Fibroblast of lung (primary cell): ENCODE results near the gene MINK1.

Experiments used
- CTCF ChIP-seq, 2 donors: IDR thresholded peaks in 1 of 2; conservative IDR thresholded peaks in 1 of 2; 1 replicate in 1 of 2; 2 replicates in 1 of 2; pipeline ENCODE4 v1.5.1; 2011 to 2012; ENCODE audit warnings: low read length in 2 of 2, control low read depth in 1 of 2, inconsistent platforms in 1 of 2, low read depth in 1 of 2, mild to moderate bottlenecking in 1 of 2
- EZH2 ChIP-seq: IDR thresholded peaks from 2 replicates; pipeline ENCODE4 v1.5.1; 2012; ENCODE audit warnings: low read length, control low read depth, mild to moderate bottlenecking; ENCODE audit errors: missing control alignments

- no peak for TF ChIP-seq CTCF (conservative IDR thresholded peaks at IDR 0.05 in 1 of 2, IDR thresholded peaks at IDR 0.05 in 1 of 2; ENCODE audit: low read depth in 1 of 2, low read length in 2 of 2)
- TF ChIP-seq EZH2: no peak
These were observed 95.7 kb downstream of the MINK1 start for GRCh38 chr17:4928881-4929280.
